H9 (cell line): ENCODE measurements around the gene SS18. TPM values are rescaled to one million over a fixed set of nuclear protein-coding genes. Genes with fewer than 3 reads are reported as not detected.

Source experiments
- DNase-seq: peaks from one replicate; pipeline ENCODE4 v3.0.0-alpha.2; 2017
- H2AFZ ChIP-seq: one replicate; pipeline ENCODE4 v1.6.1; 2013; ENCODE audit warnings: mild to moderate bottlenecking, low read length, control low read depth, moderate library complexity
- H2AK5ac ChIP-seq: 2 replicates; pipeline ENCODE4 v1.6.1; 2013; ENCODE audit warnings: low read length, control low read depth, mixed read lengths; ENCODE audit not compliant: insufficient read length
- H2BK120ac ChIP-seq: one replicate; pipeline ENCODE4 v1.6.1; 2013; ENCODE audit warnings: low read depth, mild to moderate bottlenecking, low read length, control low read depth, inconsistent platforms; ENCODE audit not compliant: poor library complexity, severe bottlenecking
- H2BK12ac ChIP-seq: 2 replicates; pipeline ENCODE4 v1.6.1; 2013; ENCODE audit warnings: low read length, control low read depth, mixed read lengths, low read depth; ENCODE audit not compliant: insufficient read length
- H2BK15ac ChIP-seq: 2 replicates; pipeline ENCODE4 v1.6.1; 2013; ENCODE audit warnings: low read depth, low read length, control low read depth
- H2BK20ac ChIP-seq: one replicate; pipeline ENCODE4 v1.6.1; 2013; ENCODE audit warnings: low read depth, mild to moderate bottlenecking, low read length, control low read depth, inconsistent platforms; ENCODE audit not compliant: poor library complexity, severe bottlenecking
- H2BK5ac ChIP-seq: 2 replicates; pipeline ENCODE4 v1.6.1; 2013; ENCODE audit warnings: low read length, control low read depth, mixed read lengths; ENCODE audit not compliant: insufficient read length
- H3K14ac ChIP-seq: 2 replicates; pipeline ENCODE4 v1.6.1; 2013; ENCODE audit warnings: low read length, control low read depth; ENCODE audit not compliant: insufficient read depth
- H3K18ac ChIP-seq: 2 replicates; pipeline ENCODE4 v1.6.1; 2013; ENCODE audit warnings: low read depth, mild to moderate bottlenecking, mixed read lengths, low read length, control low read depth; ENCODE audit not compliant: insufficient read length
- H3K23ac ChIP-seq: 2 replicates; pipeline ENCODE4 v1.6.1; 2013; ENCODE audit warnings: low read length, control low read depth, mixed read lengths, low read depth; ENCODE audit not compliant: insufficient read length
- H3K23me2 ChIP-seq: 2 replicates; pipeline ENCODE4 v1.6.1; 2013; ENCODE audit warnings: low read depth, mild to moderate bottlenecking, mixed read lengths, low read length, control low read depth; ENCODE audit not compliant: insufficient read length, poor library complexity, severe bottlenecking
- H3K27ac ChIP-seq: 2 replicates; pipeline ENCODE4 v1.5.1; 2013; ENCODE audit warnings: low read length, control low read depth, mixed read lengths, low read depth; ENCODE audit not compliant: insufficient read length
- H3K27me3 ChIP-seq: 2 replicates; pipeline ENCODE4 v1.6.1; 2013; ENCODE audit warnings: low read length, control low read depth, inconsistent platforms; ENCODE audit not compliant: insufficient read depth
- H3K4ac ChIP-seq: 2 replicates; pipeline ENCODE4 v1.6.1; 2013; ENCODE audit warnings: low read depth, mild to moderate bottlenecking, control low read depth, inconsistent platforms, low read length, moderate library complexity
- H3K4me1 ChIP-seq: 2 replicates; pipeline ENCODE4 v1.6.1; 2013; ENCODE audit warnings: low read length, control low read depth, inconsistent platforms; ENCODE audit not compliant: insufficient read depth
- H3K4me2 ChIP-seq: 2 replicates; pipeline ENCODE4 v1.6.1; 2013; ENCODE audit warnings: low read length, control low read depth, mixed read lengths; ENCODE audit not compliant: insufficient read length, insufficient read depth
- H3K56ac ChIP-seq: 2 replicates; pipeline ENCODE4 v1.6.1; 2013; ENCODE audit warnings: low read depth, mild to moderate bottlenecking, mixed read lengths, low read length, control low read depth; ENCODE audit not compliant: insufficient read length
- H3K79me1 ChIP-seq: 2 replicates; pipeline ENCODE4 v1.6.1; 2013; ENCODE audit warnings: low read depth, mild to moderate bottlenecking, moderate library complexity, low read length, control low read depth, inconsistent platforms; ENCODE audit not compliant: insufficient read depth, poor library complexity, severe bottlenecking
- H3K79me2 ChIP-seq: 2 replicates; pipeline ENCODE4 v1.6.1; 2013; ENCODE audit warnings: low read length, control low read depth, inconsistent platforms; ENCODE audit not compliant: insufficient read depth
- H3K9ac ChIP-seq: 2 replicates; pipeline ENCODE4 v1.6.1; 2013; ENCODE audit warnings: low read length, control low read depth, mixed read lengths; ENCODE audit not compliant: insufficient read length; ENCODE audit errors: extremely low read depth
- H3K9me3 ChIP-seq: one replicate; pipeline ENCODE4 v1.6.1; 2013; ENCODE audit warnings: low read depth, low read length, inconsistent platforms; ENCODE audit not compliant: control insufficient read depth
- H3T11ph ChIP-seq: one replicate; pipeline ENCODE4 v1.6.1; 2013; ENCODE audit warnings: mild to moderate bottlenecking, low read length, control low read depth, inconsistent platforms
- H4K20me1 ChIP-seq: one replicate; pipeline ENCODE4 v1.6.1; 2013; ENCODE audit not compliant: control insufficient read depth, insufficient read length, insufficient read depth
- H4K5ac ChIP-seq: 2 replicates; pipeline ENCODE4 v1.6.1; 2013; ENCODE audit warnings: low read depth, mild to moderate bottlenecking, mixed read lengths, low read length, control low read depth; ENCODE audit not compliant: insufficient read length
- H4K8ac ChIP-seq: replicated peaks from 2 replicates; pipeline ENCODE4 v1.6.1; 2013; ENCODE audit warnings: low read length, control low read depth, mixed read lengths, low read depth; ENCODE audit not compliant: insufficient read length
- H4K91ac ChIP-seq: 2 replicates; pipeline ENCODE4 v1.6.1; 2013; ENCODE audit warnings: low read depth, mild to moderate bottlenecking, moderate library complexity, mixed read lengths, low read length, control low read depth; ENCODE audit not compliant: insufficient read length
- H3K27ac Mint-ChIP-seq, 3 experiments: 2 replicates in 2 of 3; 3 replicates in 1 of 3; pipeline ENCODE4 v1.8.0; 2020 to 2021; ENCODE audit warnings: mixed read lengths in 3 of 3, mild to moderate bottlenecking in 1 of 3, moderate library complexity in 1 of 3
- H3K27me3 Mint-ChIP-seq: 2 replicates; pipeline ENCODE4 v1.8.0; 2021; ENCODE audit warnings: low read depth, mild to moderate bottlenecking, moderate library complexity, mixed read lengths
- H3K36me3 Mint-ChIP-seq, 3 experiments: 2 replicates in 2 of 3; 3 replicates in 1 of 3; pipeline ENCODE4 v1.8.0; 2020 to 2021; ENCODE audit warnings: low read depth in 3 of 3, mixed read lengths in 3 of 3; ENCODE audit not compliant: insufficient read depth in 1 of 3
- H3K4me1 Mint-ChIP-seq, 2 experiments: 2 replicates each; pipeline ENCODE4 v1.8.0; 2020; ENCODE audit warnings: mixed read lengths in 2 of 2
- H3K4me3 Mint-ChIP-seq, 2 experiments: 2 replicates in 1 of 2; 3 replicates in 1 of 2; pipeline ENCODE4 v1.8.0; 2020 to 2021; ENCODE audit warnings: mild to moderate bottlenecking in 2 of 2, mixed read lengths in 2 of 2, moderate library complexity in 1 of 2
- H3K9me3 Mint-ChIP-seq, 2 experiments: 2 replicates in 1 of 2; 3 replicates in 1 of 2; pipeline ENCODE4 v1.8.0; 2020; ENCODE audit warnings: mild to moderate bottlenecking in 2 of 2, mixed read lengths in 2 of 2, moderate library complexity in 1 of 2
- CTCF ChIP-seq: fragments of 200-600 bp; sonication (generic); conservative IDR thresholded peaks from 3 replicates; pipeline ENCODE4 v1.8.0; 2021; ENCODE audit warnings: antibody characterized with exemption, mild to moderate bottlenecking
- WGBS: extraction: QIAGEN DNeasy Blood & Tissue Kit; methylation state at CpG from one replicate; pipeline ENCODE4 v1.1.7; 2013; ENCODE audit warnings: missing lambda C conversion rate, low lambda C conversion rate, mixed read lengths; ENCODE audit not compliant: insufficient read length; ENCODE audit errors: extremely low coverage; 5-methylcytosine and 5-hydroxymethylcytosine counted together
- total RNA-seq: library from RNA; stranded (reverse); gene quantifications from 2 replicates; pipeline ENCODE4 v1.2.1, GENCODE V29; 2021

SS18 gene
- total RNA-seq, 1 experiment from 2014 or later: 87.9 TPM

DNA sequence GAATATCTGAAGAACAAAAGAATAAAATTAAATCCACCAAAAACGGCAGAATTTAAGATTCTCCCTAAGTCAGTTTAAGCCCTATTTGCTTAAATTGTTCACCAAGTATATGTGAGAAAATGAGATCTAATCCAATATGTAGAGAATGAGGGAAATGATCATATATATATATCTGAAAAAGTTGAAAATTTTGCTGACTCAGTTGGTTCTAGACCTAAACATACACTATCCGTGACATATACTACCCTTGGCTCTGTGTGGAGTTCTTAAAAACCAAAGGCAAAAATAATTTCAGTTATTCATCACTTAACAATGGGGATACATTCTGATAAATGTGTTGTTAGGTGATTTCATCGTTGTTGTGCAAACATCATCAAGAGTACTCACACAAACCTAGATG is 7.3 kb downstream of the SS18 start:
- Mint-ChIP-seq H3K4me3 (no peak overlapping the region), H3K36me3 (peaks cover 12 to 58% (median 53%) of the 10 kb centered on the region in 3 experiments; a peak in 6 of 7 replicates), H3K4me1 (0 out of 4 replicates have a peak, but pooled peaks cover 0 to 4% of the 10 kb centered on the region in 2 experiments), H3K27ac (no peak overlapping the region), H3K9me3 (no peaks in the 10 kb centered on the region), H3K27me3 (no peaks in the 10 kb centered on the region)
- Histone ChIP-seq H2AK5ac (no peak overlapping the region), H4K91ac (no peak overlapping the region), H3K9me3 (no peaks in the 10 kb centered on the region), H3K56ac (no peak overlapping the region), H3K18ac (no peak overlapping the region), H3K9ac (no peak overlapping the region), H3K4ac (no peak overlapping the region), H2AFZ (no peak overlapping the region), H3K4me2 (no peak overlapping the region), H3K27me3 (no peaks in the 10 kb centered on the region), H3K79me1 (peaks cover 2% of the 10 kb centered on the region), H3K23ac (no peak overlapping the region), H3K14ac (no peak overlapping the region), H2BK5ac (no peak overlapping the region), H3K23me2 (no peaks in the 10 kb centered on the region), H3T11ph (no peak overlapping the region), H2BK15ac (no peak overlapping the region), H3K4me1 (no peaks in the 10 kb centered on the region), H3K79me2 (peaks cover 4% of the 10 kb centered on the region; the same call in 1 of the 2 replicates), H2BK12ac (no peak overlapping the region), H4K8ac (no peak overlapping the region), H2BK20ac (no peak overlapping the region), H4K5ac (no peak overlapping the region), H3K27ac (no peak overlapping the region), H2BK120ac (no peak overlapping the region), H4K20me1 (no peaks in the 10 kb centered on the region)
- WGBS: no CpG with 5 or more reads among the region's 3 CpGs
- no peak for TF ChIP-seq CTCF
- no peak for DNase-seq
